NCI-H2227 (cell line): Measurements from ENCODE around the gene LSM3.
A peak's percentile ranks its signal among the peaks of the same experiment; 100 is the strongest.

ENCODE experiments used
- DNase-seq: peaks from one replicate; lab custom pipeline; 2025; ENCODE audit not compliant: unreplicated experiment; lab: John Stamatoyannopoulos, UW

LSM3 gene

GRCh38 chr3:14143271-14144225, 35.1 kb upstream of the LSM3 start:
- DNase-seq = peak; percentile 65

GRCh38 chr3:14144423-14145075, 34.1 kb upstream of the LSM3 start:
- DNase-seq = peak; percentile 83

GRCh38 chr3:14145236-14145635, 33.4 kb upstream of the LSM3 start:
- DNase-seq = no peak

GRCh38 chr3:14145670-14146380, 32.8 kb upstream of the LSM3 start:
- no peak for DNase-seq

GRCh38 chr3:14146381-14147065, 32.1 kb upstream of the LSM3 start:
- no peak for DNase-seq

- DNase-seq = no peak
Measured at GRCh38 chr3:14147066-14147435, 31.6 kb upstream of the LSM3 start.

GRCh38 chr3:14147617-14148016, 31.0 kb upstream of the LSM3 start:
- DNase-seq = no peak

- no peak for DNase-seq
Measured at GRCh38 chr3:14148041-14148985, 30.3 kb upstream of the LSM3 start.

- no peak for DNase-seq
Measured at GRCh38 chr3:14150078-14150477, 28.5 kb upstream of the LSM3 start.

GRCh38 chr3:14150491-14151230, 28.0 kb upstream of the LSM3 start:
- DNase-seq = no peak

GRCh38 chr3:14151471-14152083, 27.0 kb upstream of the LSM3 start:
- DNase-seq = no peak

- no peak for DNase-seq
Measured at GRCh38 chr3:14152233-14152962, 26.2 kb upstream of the LSM3 start.

- DNase-seq = no peak
Measured at GRCh38 chr3:14152963-14153355, 25.7 kb upstream of the LSM3 start.

GRCh38 chr3:14153663-14154062, 25.0 kb upstream of the LSM3 start:
- DNase-seq = no peak

- no peak for DNase-seq
Measured at GRCh38 chr3:14154276-14154675, 24.3 kb upstream of the LSM3 start.

GRCh38 chr3:14154895-14155440, 23.6 kb upstream of the LSM3 start:
- no peak for DNase-seq

GRCh38 chr3:14156201-14156600, 22.4 kb upstream of the LSM3 start:
- DNase-seq = no peak
